HepG2 (cell line): ENCODE results near the gene THY1. TPM values are rescaled to one million over a fixed set of nuclear protein-coding genes. Genes with fewer than 3 reads are reported as not detected.
A peak's percentile ranks its signal among the peaks of the same experiment; 100 is the strongest.

Experiments used
- CENPX ChIP-seq: sonication (generic); formaldehyde crosslinking; IDR thresholded peaks from 2 replicates; pipeline ENCODE4 v1.9.0; 2021; ENCODE audit warnings: mild to moderate bottlenecking, missing genetic modification reagents, moderate library complexity
- FOSL1 ChIP-seq: sonication (generic); formaldehyde crosslinking; IDR thresholded peaks from 2 replicates; pipeline ENCODE4 v1.9.0; 2021; ENCODE audit warnings: missing genetic modification reagents, borderline replicate concordance
- HCFC1 ChIP-seq: fragments of 150-350 bp; IDR thresholded peaks from 2 replicates; pipeline ENCODE4 v1.6.1; 2014; ENCODE audit warnings: low read depth, low read length
- KLF12 ChIP-seq: sonication (generic); formaldehyde crosslinking; IDR thresholded peaks from 2 replicates; pipeline ENCODE4 v1.4.0; 2020; ENCODE audit warnings: missing genetic modification reagents, borderline replicate concordance
- MATR3 ChIP-seq: sonication (generic); formaldehyde crosslinking; IDR thresholded peaks from 2 replicates; pipeline ENCODE4 v1.4.0; 2020; ENCODE audit warnings: missing genetic modification reagents
- MED13 ChIP-seq: sonication (generic); formaldehyde crosslinking; IDR thresholded peaks from 2 replicates; pipeline ENCODE4 v1.5.0; 2020; ENCODE audit warnings: missing genetic modification reagents
- NR3C1 ChIP-seq: sonication (generic); formaldehyde crosslinking; IDR thresholded peaks from 2 replicates; pipeline ENCODE4 v1.4.0; 2020; ENCODE audit warnings: missing genetic modification reagents
- RXRB ChIP-seq: IDR thresholded peaks from 2 replicates; pipeline ENCODE4 v1.6.1; 2016; ENCODE audit warnings: borderline replicate concordance, missing genetic modification reagents, missing compliant biosample characterization
- SNAPC2 ChIP-seq: sonication (generic); formaldehyde crosslinking; IDR thresholded peaks from 2 replicates; pipeline ENCODE4 v1.8.1; 2022; ENCODE audit warnings: mild to moderate bottlenecking, missing genetic modification reagents
- STAG1 ChIP-seq: sonication (generic); formaldehyde crosslinking; IDR thresholded peaks from 2 replicates; pipeline ENCODE4 v1.4.0; 2020; ENCODE audit warnings: missing genetic modification reagents
- SYNCRIP ChIP-seq: fragments of 200-400 bp; formaldehyde crosslinking; IDR thresholded peaks from 2 replicates; pipeline ENCODE4 v1.6.1; 2018; ENCODE audit warnings: mild to moderate bottlenecking, low read depth, low read length; ENCODE audit not compliant: insufficient read depth
- TOE1 ChIP-seq: sonication (generic); formaldehyde crosslinking; IDR thresholded peaks from 2 replicates; pipeline ENCODE4 v1.4.0; 2020; ENCODE audit warnings: mild to moderate bottlenecking, missing genetic modification reagents
- ZC3H13 ChIP-seq: sonication (generic); formaldehyde crosslinking; IDR thresholded peaks from 2 replicates; pipeline ENCODE4 v1.8.1; 2023; ENCODE audit warnings: mild to moderate bottlenecking, missing genetic modification reagents, moderate library complexity
- ZNF138 ChIP-seq: sonication (generic); formaldehyde crosslinking; IDR thresholded peaks from 2 replicates; pipeline ENCODE4 v1.5.0; 2020; ENCODE audit warnings: mild to moderate bottlenecking, low read depth, missing genetic modification reagents
- polyA plus RNA-seq, 8 experiments: library from polyadenylated mRNA; depleted of rRNA in 3 of 8; stranded (reverse) in 7 of 8; unstranded in 1 of 8; fragments of >200 nt; fragmentation: Illumina TruSeq in 4 of 8; extraction: Trizol in 4 of 8; gene quantifications; 2 replicates each; pipeline versions ENCODE4 v1.2.1 to v1.2.3, GENCODE V29; 2011 to 2016; ENCODE audit warnings: low read depth in 4 of 8, missing spikeins in 1 of 8, mixed read lengths in 1 of 8; ENCODE audit not compliant: insufficient read depth in 1 of 8
- total RNA-seq, 5 experiments: library from RNA; depleted of rRNA; stranded (reverse); fragments of >200 nt; fragmentation: Illumina TruSeq; extraction: Trizol; gene quantifications; 2 replicates each; pipeline ENCODE4 v1.2.3, GENCODE V29; 2016; ENCODE audit warnings: low read depth in 1 of 5
- TF ChIP-seq, protein P1 (sequence below): sonication (generic); formaldehyde crosslinking; IDR thresholded peaks from 2 replicates; pipeline ENCODE4 v1.5.0; 2020; ENCODE audit warnings: missing genetic modification reagents
- TF ChIP-seq, protein P2 (sequence below): sonication (generic); formaldehyde crosslinking; IDR thresholded peaks from 2 replicates; pipeline ENCODE4 v1.9.0; 2021; ENCODE audit warnings: missing genetic modification reagents, borderline replicate concordance
- TF ChIP-seq, protein P3 (sequence below): sonication (generic); formaldehyde crosslinking; IDR thresholded peaks from 2 replicates; pipeline ENCODE4 v1.4.0; 2020; ENCODE audit warnings: missing genetic modification reagents, mild to moderate bottlenecking, borderline replicate concordance
- TF ChIP-seq, protein P4 (sequence below): sonication (generic); formaldehyde crosslinking; IDR thresholded peaks from 2 replicates; pipeline ENCODE4 v1.4.0; 2020; ENCODE audit warnings: missing genetic modification reagents
- TF ChIP-seq, protein P5 (sequence below): sonication (generic); formaldehyde crosslinking; IDR thresholded peaks from 2 replicates; pipeline ENCODE4 v1.4.0; 2020; ENCODE audit warnings: mild to moderate bottlenecking, missing genetic modification reagents

Gene THY1
- total and polyA plus RNA-seq, 2 of the 13 experiments (the other 11 are each of a cell fraction or from before 2014, with no cell fraction given), result not detected

DNA sequence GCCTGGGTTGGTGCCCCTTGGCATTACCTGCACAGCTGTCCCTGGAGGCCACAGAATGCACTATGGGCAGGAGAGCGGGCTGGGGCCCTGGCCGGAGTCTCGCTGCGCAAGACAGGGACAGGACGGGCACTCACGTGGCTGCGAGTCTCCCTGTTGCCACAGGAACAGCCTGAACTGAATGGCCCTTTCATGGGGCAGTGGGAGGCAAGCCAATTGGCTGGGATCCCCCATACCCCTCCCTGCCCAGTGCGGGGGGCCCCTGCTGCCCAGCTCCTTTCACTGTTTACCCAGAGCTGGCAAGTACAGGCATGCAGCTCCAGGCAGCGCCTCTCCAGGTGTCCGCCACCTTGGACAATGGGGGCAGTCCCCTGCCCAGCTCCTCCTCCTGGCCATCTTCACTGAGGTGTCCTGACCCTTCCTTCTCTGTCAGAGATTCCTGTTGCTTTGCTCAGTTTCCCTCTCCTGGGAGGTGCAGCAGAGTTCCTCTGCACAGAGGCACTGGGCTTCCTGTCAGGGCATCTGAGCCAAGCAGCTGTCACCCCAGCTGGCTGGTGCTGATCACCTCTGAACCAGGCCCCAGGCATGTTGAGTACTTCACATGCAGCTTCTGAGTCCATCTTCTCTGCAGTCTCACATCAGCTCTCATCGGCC lies 46.6 kb downstream of the THY1 start (continued):
- TF ChIP-seq, protein P1, sequence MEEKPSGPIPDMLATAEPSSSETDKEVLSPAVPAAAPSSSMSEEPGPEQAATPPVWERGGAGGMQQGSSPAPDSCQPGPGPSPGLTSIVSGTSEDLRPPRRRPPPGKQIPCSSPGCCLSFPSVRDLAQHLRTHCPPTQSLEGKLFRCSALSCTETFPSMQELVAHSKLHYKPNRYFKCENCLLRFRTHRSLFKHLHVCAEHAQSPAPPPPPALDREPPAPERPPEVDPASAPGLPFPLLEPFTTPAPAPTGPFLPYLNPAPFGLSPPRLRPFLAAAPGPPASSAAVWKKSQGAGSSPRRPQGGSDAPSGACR (CRISPR knock-in tag), result no peak
- TF ChIP-seq SNAPC2 (CRISPR knock-in tag), result no peak
- TF ChIP-seq, protein P2, sequence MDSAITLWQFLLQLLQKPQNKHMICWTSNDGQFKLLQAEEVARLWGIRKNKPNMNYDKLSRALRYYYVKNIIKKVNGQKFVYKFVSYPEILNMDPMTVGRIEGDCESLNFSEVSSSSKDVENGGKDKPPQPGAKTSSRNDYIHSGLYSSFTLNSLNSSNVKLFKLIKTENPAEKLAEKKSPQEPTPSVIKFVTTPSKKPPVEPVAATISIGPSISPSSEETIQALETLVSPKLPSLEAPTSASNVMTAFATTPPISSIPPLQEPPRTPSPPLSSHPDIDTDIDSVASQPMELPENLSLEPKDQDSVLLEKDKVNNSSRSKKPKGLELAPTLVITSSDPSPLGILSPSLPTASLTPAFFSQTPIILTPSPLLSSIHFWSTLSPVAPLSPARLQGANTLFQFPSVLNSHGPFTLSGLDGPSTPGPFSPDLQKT (CRISPR knock-in tag), result no peak
- no peak for TF ChIP-seq HCFC1
- TF ChIP-seq, protein P3, sequence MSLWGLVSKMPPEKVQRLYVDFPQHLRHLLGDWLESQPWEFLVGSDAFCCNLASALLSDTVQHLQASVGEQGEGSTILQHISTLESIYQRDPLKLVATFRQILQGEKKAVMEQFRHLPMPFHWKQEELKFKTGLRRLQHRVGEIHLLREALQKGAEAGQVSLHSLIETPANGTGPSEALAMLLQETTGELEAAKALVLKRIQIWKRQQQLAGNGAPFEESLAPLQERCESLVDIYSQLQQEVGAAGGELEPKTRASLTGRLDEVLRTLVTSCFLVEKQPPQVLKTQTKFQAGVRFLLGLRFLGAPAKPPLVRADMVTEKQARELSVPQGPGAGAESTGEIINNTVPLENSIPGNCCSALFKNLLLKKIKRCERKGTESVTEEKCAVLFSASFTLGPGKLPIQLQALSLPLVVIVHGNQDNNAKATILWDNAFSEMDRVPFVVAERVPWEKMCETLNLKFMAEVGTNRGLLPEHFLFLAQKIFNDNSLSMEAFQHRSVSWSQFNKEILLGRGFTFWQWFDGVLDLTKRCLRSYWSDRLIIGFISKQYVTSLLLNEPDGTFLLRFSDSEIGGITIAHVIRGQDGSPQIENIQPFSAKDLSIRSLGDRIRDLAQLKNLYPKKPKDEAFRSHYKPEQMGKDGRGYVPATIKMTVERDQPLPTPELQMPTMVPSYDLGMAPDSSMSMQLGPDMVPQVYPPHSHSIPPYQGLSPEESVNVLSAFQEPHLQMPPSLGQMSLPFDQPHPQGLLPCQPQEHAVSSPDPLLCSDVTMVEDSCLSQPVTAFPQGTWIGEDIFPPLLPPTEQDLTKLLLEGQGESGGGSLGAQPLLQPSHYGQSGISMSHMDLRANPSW (CRISPR knock-in tag), result no peak
- TF ChIP-seq MED13 (CRISPR knock-in tag), result peak; percentile 71
- TF ChIP-seq KLF12 (CRISPR knock-in tag), result no peak
- no peak for TF ChIP-seq ZNF138
- TF ChIP-seq RXRB (CRISPR knock-in tag), result peak; percentile 38; the same call in 1 of the 2 replicates
- TF ChIP-seq, protein P4, sequence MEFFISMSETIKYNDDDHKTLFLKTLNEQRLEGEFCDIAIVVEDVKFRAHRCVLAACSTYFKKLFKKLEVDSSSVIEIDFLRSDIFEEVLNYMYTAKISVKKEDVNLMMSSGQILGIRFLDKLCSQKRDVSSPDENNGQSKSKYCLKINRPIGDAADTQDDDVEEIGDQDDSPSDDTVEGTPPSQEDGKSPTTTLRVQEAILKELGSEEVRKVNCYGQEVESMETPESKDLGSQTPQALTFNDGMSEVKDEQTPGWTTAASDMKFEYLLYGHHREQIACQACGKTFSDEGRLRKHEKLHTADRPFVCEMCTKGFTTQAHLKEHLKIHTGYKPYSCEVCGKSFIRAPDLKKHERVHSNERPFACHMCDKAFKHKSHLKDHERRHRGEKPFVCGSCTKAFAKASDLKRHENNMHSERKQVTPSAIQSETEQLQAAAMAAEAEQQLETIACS (CRISPR knock-in tag), result no peak
- TF ChIP-seq FOSL1 (CRISPR knock-in tag), result no peak
- TF ChIP-seq TOE1 (CRISPR knock-in tag), result no peak
- TF ChIP-seq, protein P5, sequence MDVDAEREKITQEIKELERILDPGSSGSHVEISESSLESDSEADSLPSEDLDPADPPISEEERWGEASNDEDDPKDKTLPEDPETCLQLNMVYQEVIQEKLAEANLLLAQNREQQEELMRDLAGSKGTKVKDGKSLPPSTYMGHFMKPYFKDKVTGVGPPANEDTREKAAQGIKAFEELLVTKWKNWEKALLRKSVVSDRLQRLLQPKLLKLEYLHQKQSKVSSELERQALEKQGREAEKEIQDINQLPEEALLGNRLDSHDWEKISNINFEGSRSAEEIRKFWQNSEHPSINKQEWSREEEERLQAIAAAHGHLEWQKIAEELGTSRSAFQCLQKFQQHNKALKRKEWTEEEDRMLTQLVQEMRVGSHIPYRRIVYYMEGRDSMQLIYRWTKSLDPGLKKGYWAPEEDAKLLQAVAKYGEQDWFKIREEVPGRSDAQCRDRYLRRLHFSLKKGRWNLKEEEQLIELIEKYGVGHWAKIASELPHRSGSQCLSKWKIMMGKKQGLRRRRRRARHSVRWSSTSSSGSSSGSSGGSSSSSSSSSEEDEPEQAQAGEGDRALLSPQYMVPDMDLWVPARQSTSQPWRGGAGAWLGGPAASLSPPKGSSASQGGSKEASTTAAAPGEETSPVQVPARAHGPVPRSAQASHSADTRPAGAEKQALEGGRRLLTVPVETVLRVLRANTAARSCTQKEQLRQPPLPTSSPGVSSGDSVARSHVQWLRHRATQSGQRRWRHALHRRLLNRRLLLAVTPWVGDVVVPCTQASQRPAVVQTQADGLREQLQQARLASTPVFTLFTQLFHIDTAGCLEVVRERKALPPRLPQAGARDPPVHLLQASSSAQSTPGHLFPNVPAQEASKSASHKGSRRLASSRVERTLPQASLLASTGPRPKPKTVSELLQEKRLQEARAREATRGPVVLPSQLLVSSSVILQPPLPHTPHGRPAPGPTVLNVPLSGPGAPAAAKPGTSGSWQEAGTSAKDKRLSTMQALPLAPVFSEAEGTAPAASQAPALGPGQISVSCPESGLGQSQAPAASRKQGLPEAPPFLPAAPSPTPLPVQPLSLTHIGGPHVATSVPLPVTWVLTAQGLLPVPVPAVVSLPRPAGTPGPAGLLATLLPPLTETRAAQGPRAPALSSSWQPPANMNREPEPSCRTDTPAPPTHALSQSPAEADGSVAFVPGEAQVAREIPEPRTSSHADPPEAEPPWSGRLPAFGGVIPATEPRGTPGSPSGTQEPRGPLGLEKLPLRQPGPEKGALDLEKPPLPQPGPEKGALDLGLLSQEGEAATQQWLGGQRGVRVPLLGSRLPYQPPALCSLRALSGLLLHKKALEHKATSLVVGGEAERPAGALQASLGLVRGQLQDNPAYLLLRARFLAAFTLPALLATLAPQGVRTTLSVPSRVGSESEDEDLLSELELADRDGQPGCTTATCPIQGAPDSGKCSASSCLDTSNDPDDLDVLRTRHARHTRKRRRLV, result no peak
- no peak for TF ChIP-seq CENPX (CRISPR knock-in tag)
- no peak for TF ChIP-seq MATR3 (CRISPR knock-in tag)
- TF ChIP-seq ZC3H13 (CRISPR knock-in tag), result no peak
- no peak for TF ChIP-seq NR3C1 (CRISPR knock-in tag)
- no peak for TF ChIP-seq STAG1 (CRISPR knock-in tag)
- no peak for TF ChIP-seq SYNCRIP
